Measurements from ENCODE around the gene INPP5E.

DNA sequence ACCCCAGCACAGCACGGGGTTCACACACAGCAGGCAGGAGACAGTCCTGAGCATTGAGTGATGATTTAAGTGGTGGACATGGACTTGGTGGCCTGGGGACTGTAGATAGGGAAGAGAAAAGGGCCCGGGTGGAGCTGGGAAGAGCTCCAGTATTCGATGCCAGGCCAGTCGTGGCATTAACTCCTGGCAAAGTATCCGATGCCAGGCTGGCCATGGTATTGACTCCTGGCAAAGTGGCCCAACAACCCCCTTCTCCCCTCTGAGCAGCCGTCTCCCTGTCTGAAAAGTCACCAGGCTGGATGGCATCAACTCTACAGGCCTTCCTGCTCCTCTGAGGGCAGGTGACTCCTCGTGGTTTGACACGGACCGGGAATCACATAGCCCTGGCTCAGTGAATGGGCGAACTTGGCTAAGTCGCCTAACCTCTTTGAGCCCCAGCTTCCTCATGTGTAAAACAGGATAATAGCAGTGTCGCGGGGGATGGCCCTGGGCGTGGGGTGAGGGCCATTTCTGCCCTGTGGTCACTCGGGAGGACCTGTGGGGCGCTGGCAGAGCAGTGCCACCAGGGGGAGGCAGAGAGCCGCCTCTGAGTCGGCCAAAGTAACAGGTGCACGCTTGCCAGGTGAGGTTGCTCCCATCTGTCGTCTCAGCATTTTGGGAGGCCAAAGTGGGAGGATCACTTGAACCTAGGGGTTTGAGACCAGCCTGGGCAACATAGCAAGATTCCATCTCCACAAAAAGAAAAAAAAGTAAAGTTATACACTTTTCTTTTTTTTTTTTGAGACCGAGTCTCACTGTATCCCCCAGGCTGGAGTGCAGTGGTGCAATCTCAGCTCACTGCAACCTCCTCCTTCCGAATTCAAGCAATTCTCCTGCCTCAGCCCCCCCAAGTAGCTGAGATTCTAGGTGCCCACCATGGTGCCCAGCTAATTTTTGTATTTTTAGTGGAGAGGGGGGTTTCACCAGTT lies 48.9 kb upstream of the INPP5E start:
- TF ChIP-seq TAF1 (IDR thresholded peaks at IDR 0.05; ENCODE audit: borderline replicate concordance, insufficient read depth, low read length) (no peak), POLR2AphosphoS5 (IDR thresholded peaks at IDR 0.05; ENCODE audit: low read depth, low read length) (no peak), SIN3A (IDR thresholded peaks at IDR 0.05; ENCODE audit: borderline replicate concordance, insufficient read depth, low read length) (no peak)
- TF ChIP-seq, protein P1, sequence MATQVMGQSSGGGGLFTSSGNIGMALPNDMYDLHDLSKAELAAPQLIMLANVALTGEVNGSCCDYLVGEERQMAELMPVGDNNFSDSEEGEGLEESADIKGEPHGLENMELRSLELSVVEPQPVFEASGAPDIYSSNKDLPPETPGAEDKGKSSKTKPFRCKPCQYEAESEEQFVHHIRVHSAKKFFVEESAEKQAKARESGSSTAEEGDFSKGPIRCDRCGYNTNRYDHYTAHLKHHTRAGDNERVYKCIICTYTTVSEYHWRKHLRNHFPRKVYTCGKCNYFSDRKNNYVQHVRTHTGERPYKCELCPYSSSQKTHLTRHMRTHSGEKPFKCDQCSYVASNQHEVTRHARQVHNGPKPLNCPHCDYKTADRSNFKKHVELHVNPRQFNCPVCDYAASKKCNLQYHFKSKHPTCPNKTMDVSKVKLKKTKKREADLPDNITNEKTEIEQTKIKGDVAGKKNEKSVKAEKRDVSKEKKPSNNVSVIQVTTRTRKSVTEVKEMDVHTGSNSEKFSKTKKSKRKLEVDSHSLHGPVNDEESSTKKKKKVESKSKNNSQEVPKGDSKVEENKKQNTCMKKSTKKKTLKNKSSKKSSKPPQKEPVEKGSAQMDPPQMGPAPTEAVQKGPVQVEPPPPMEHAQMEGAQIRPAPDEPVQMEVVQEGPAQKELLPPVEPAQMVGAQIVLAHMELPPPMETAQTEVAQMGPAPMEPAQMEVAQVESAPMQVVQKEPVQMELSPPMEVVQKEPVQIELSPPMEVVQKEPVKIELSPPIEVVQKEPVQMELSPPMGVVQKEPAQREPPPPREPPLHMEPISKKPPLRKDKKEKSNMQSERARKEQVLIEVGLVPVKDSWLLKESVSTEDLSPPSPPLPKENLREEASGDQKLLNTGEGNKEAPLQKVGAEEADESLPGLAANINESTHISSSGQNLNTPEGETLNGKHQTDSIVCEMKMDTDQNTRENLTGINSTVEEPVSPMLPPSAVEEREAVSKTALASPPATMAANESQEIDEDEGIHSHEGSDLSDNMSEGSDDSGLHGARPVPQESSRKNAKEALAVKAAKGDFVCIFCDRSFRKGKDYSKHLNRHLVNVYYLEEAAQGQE (IDR thresholded peaks at IDR 0.05; ENCODE audit: insufficient read depth in 1 of 2, low read depth in 2 of 2, low read length in 2 of 2) = no peak
